Upper lobe of left lung (tissue), 6 donors: ENCODE results near the gene NOSTRIN. TPM values are rescaled to one million over a fixed set of nuclear protein-coding genes. Genes with fewer than 3 reads are reported as not detected.
A peak's percentile ranks its signal among the peaks of the same experiment; 100 is the strongest.

Source experiments
- ATAC-seq, 2 donors: fragments of 200-7000 bp; cut with Tn5 transposase; one replicate each; pipeline ENCODE4 v1.9.1; 2022; ENCODE audit warnings: mild to moderate bottlenecking in 2 of 2, moderate library complexity in 2 of 2; ENCODE audit not compliant: low FRiP score in 2 of 2
- DNase-seq, 2 donors: peaks; one replicate each; pipeline ENCODE4 v3.0.0-alpha.2; 2019 to 2020
- H3K27ac ChIP-seq, 4 donors: fragments of 200-600 bp; sonication (generic); one replicate each; pipeline ENCODE4 v1.5.1; 2016 to 2019
- H3K27me3 ChIP-seq, 4 donors: fragments of 200-600 bp; sonication (generic); one replicate each; pipeline ENCODE4 v1.5.1; 2017 to 2019
- H3K36me3 ChIP-seq, 4 donors: fragments of 200-600 bp; sonication (generic); one replicate each; pipeline ENCODE4 v1.5.1; 2016 to 2019
- H3K4me1 ChIP-seq, 4 donors: fragments of 200-600 bp; sonication (generic); one replicate each; pipeline ENCODE4 v1.5.1; 2018 to 2019
- H3K4me3 ChIP-seq, 4 donors: fragments of 200-600 bp; sonication (generic); one replicate each; pipeline ENCODE4 v1.5.1; 2017 to 2019; ENCODE audit warnings: mild to moderate bottlenecking in 2 of 4, moderate library complexity in 1 of 4
- H3K9me3 ChIP-seq, 4 donors: fragments of 200-600 bp; sonication (generic); one replicate each; pipeline ENCODE4 v1.5.1; 2018 to 2019
- CTCF ChIP-seq, 6 experiments: fragments of 450-650 bp in 4 of 6; fragments of 200-600 bp in 2 of 6; sonication (generic) in 2 of 6; IDR thresholded peaks; one replicate each; pipeline ENCODE4 v1.5.1; 2016 to 2019; ENCODE audit warnings: antibody characterized with exemption in 6 of 6
- EP300 ChIP-seq, 4 donors: sonication (generic); formaldehyde crosslinking; IDR thresholded peaks; one replicate each; pipeline ENCODE4 v1.5.1; 2017; ENCODE audit warnings: antibody characterized with exemption in 4 of 4, control low read depth in 2 of 4
- POLR2A ChIP-seq, 4 donors: fragments of 450-650 bp; IDR thresholded peaks; one replicate each; pipeline ENCODE4 v1.5.1; 2016 to 2017; ENCODE audit warnings: antibody characterized with exemption in 4 of 4, mild to moderate bottlenecking in 2 of 4
- POLR2AphosphoS5 ChIP-seq, 2 donors: sonication (generic); formaldehyde crosslinking; IDR thresholded peaks; one replicate each; pipeline ENCODE4 v1.5.1; 2017; ENCODE audit warnings: antibody characterized with exemption in 2 of 2
- WGBS, 2 donors: methylation state at CpG; one replicate each; pipeline ENCODE4 v1.1.5; 2017 to 2018; 5-methylcytosine and 5-hydroxymethylcytosine counted together
- total RNA-seq, 6 donors: library from RNA; depleted of rRNA in 4 of 6; stranded (reverse); fragments of >200 nt in 4 of 6; gene quantifications; one replicate each; pipeline versions ENCODE4 v1.1.0 to v1.2.1, GENCODE V29; 2016 to 2021
- donor health status: DM: no; HTN: no; CAD: no; lungs with moderate emphysema.
- donor health status: DM: no; HTN: yes; CAD: no; lungs with severe emphysema.

NOSTRIN gene
- total RNA-seq, 6 donors from 2014 or later = 33.5 to 110 (median 39.6) TPM

DNA sequence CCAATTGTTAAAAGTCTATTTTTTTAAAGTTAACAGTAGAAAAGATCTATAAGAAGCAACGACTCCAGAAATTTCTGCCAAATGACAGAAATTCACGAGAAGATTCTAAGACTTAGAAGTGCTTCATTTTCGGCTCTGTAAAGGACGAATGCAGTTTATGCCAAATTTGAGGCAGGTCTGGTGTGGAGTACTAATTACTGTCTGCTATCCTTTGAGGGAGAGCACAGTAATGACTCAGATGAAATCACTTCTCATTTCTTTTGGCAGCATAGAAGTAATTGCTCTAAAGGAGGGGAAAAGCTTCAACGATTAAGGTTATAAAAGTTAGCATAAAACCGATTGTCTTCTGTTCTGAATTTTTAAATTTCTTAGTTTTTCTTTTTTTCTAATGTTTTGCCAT lies 110.0 kb downstream of the NOSTRIN start:
- Histone ChIP-seq H3K36me3 (no peaks in the 10 kb centered on the region), H3K27ac (no peak overlapping the region), H3K9me3 (no peaks in the 10 kb centered on the region), H3K27me3 (no peaks in the 10 kb centered on the region), H3K4me3 (no peak overlapping the region), H3K4me1 (peaks cover 0 to 4% (median 1%) of the 10 kb centered on the region in 4 donors)
- WGBS, 2 donors = 66 to 67% methylated on average over 6 of the region's 6 CpGs
- no peak for DNase-seq
- TF ChIP-seq EP300 (IDR thresholded peaks at IDR 0.05) (no peak), POLR2AphosphoS5 (IDR thresholded peaks at IDR 0.05) (no peak), POLR2A (IDR thresholded peaks at IDR 0.05) (no peak), CTCF (IDR thresholded peaks at IDR 0.05) (no peak)
- ATAC-seq = no peak

DNA sequence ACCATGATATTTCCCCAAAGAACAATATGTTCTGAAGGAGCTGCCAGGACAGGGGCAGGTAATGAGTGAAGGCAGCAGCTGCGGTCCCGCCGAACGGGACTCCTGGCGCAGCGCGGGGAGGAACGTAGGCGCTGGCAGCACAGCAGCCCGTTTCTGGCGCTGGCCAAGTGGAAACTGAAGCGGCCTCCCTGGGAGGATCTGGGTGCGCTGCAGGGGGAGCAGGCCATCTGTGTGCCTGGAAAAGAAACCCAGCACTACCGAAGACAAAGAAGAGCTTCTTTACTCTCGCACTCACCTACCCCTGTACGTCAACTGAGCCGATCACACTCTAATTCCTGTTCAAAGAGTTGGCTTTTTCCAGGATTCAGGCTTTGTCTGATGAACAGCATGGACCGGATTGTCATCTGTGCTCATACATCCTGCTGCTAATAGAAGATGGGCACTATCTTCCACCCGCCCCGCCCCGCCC lies 110.5 kb downstream of the NOSTRIN start:
- WGBS, 2 donors = 41 to 56% methylated on average over 21 of the region's 21 CpGs
- peak in 1 of 2 donors; percentile 42 for ATAC-seq
- peak in 1 of 2 donors; percentile 69 for DNase-seq
- no peaks in the 10 kb centered on the region for H3K36me3 ChIP-seq
- H3K27ac ChIP-seq = no peak overlapping the region
- peak overlapping the region in 1 of 4 donors; percentile 17 for H3K4me3 ChIP-seq
- H3K4me1 ChIP-seq = peaks cover 0 to 4% (median 1%) of the 10 kb centered on the region in 4 donors
- no peaks in the 10 kb centered on the region for H3K9me3 ChIP-seq
- TF ChIP-seq EP300 (IDR thresholded peaks at IDR 0.05) (no peak), CTCF (IDR thresholded peaks at IDR 0.05) (no peak), POLR2A (IDR thresholded peaks at IDR 0.05) (no peak), POLR2AphosphoS5 (IDR thresholded peaks at IDR 0.05) (no peak)
- no peaks in the 10 kb centered on the region for H3K27me3 ChIP-seq

DNA sequence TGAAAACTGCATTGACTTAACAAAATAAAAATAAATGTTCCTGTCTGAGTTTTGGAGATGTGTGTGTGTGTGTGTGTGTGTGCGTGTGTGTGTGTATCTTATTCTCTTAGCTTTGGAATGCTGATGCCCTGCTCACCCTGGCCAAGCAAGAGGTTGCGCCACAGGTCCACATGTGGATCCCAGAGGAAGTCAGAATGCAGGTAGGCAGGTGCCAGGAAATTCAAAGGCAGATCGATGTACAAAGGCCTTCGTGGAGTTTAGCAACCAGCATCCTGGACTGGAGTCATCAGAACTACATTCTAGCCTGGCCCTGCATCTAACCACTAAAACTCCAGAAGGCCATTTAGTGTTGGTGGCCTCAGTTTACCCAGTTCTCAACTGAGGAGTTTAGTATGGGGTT lies 111.1 kb downstream of the NOSTRIN start:
- 94% methylated on average over 4 of the region's 4 CpGs for WGBS, 2 donors
- TF ChIP-seq EP300 (IDR thresholded peaks at IDR 0.05) (no peak), CTCF (IDR thresholded peaks at IDR 0.05) (no peak), POLR2A (IDR thresholded peaks at IDR 0.05) (no peak), POLR2AphosphoS5 (IDR thresholded peaks at IDR 0.05) (no peak)
- H3K4me3 ChIP-seq = no peak overlapping the region
- ATAC-seq (no peak), DNase-seq (no peak)
- H3K27ac ChIP-seq = no peak overlapping the region
- peaks cover 0 to 4% (median 1%) of the 10 kb centered on the region in 4 donors for H3K4me1 ChIP-seq
- no peaks in the 10 kb centered on the region for H3K9me3 ChIP-seq
- H3K36me3 ChIP-seq = no peaks in the 10 kb centered on the region
- no peaks in the 10 kb centered on the region for H3K27me3 ChIP-seq

Other genes starting within 250 kb of the NOSTRIN start
- gene SPC25, start 87.8 kb downstream of the NOSTRIN start, total RNA-seq = 1 to 10 TPM in 4 of 6 donors, under 1 TPM in 1, not detected in 1; 0.63 to 5.9 (median 1.3) TPM
- gene G6PC2, start 98.7 kb downstream of the NOSTRIN start, total RNA-seq = not detected
- 1 to 10 TPM in 1 of 6 donors, under 1 TPM in 1, not detected in 4; 0.03 to 3.6 TPM for gene ABCB11, start 228.7 kb downstream of the NOSTRIN start, total RNA-seq